Heart right ventricle (tissue), 16 donors: ENCODE results near the gene ONECUT2. TPM values are rescaled to one million over a fixed set of nuclear protein-coding genes. Genes with fewer than 3 reads are reported as not detected.

Experiments
- ATAC-seq, 8 donors: fragments of 200-7000 bp; cut with Tn5 transposase; one replicate each; pipeline ENCODE4 v1.9.1; 2020; ENCODE audit warnings: mild to moderate bottlenecking in 8 of 8, moderate library complexity in 8 of 8, moderate number of reproducible peaks in 1 of 8
- DNase-seq, 2 donors: peaks; one replicate each; pipeline ENCODE4 v3.0.0-alpha.2; 2020
- H3K27ac ChIP-seq, 10 donors: fragments of 200-600 bp; sonication (generic) in 2 of 10; one replicate each; pipeline versions ENCODE4 v1.5.0 to v1.8.0; 2020 to 2022; ENCODE audit warnings: mild to moderate bottlenecking in 3 of 10
- H3K27me3 ChIP-seq, 7 donors: fragments of 200-600 bp; one replicate each; pipeline ENCODE4 v1.8.0; 2021 to 2022; ENCODE audit warnings: mild to moderate bottlenecking in 2 of 7
- H3K36me3 ChIP-seq, 9 donors: fragments of 200-600 bp; sonication (generic) in 1 of 9; one replicate each; pipeline versions ENCODE4 v1.5.0 to v1.8.0; 2020 to 2022; ENCODE audit warnings: mild to moderate bottlenecking in 2 of 9
- H3K4me1 ChIP-seq, 9 donors: fragments of 200-600 bp; sonication (generic) in 1 of 9; one replicate each; pipeline versions ENCODE4 v1.5.0 to v1.8.0; 2020 to 2022; ENCODE audit warnings: mild to moderate bottlenecking in 4 of 9
- H3K4me3 ChIP-seq, 10 donors: fragments of 200-600 bp; sonication (generic) in 2 of 10; one replicate each; pipeline versions ENCODE4 v1.5.0 to v1.8.0; 2020 to 2022; ENCODE audit warnings: mild to moderate bottlenecking in 7 of 10, moderate library complexity in 2 of 10
- H3K9me3 ChIP-seq, 11 donors: fragments of 200-600 bp in 10 of 11; sonication (generic) in 2 of 11; one replicate each; pipeline versions ENCODE4 v1.5.0 to v1.8.0; 2013 to 2022; ENCODE audit warnings: mild to moderate bottlenecking in 2 of 11, control low read depth in 1 of 11, moderate library complexity in 1 of 11
- CTCF ChIP-seq, 9 donors: fragments of 200-600 bp; sonication (generic) in 2 of 9; IDR thresholded peaks; one replicate each; pipeline versions ENCODE4 v1.5.0 to v1.8.0; 2021 to 2022; ENCODE audit warnings: antibody characterized with exemption in 9 of 9, mild to moderate bottlenecking in 5 of 9, moderate library complexity in 1 of 9
- WGBS, 2 donors: extraction: QIAGEN DNeasy Blood & Tissue Kit; methylation state at CpG; one replicate each; pipeline ENCODE4 v1.1.7; 2013; ENCODE audit warnings: inconsistent platforms in 1 of 2; 5-methylcytosine and 5-hydroxymethylcytosine counted together
- intact Hi-C, 10 donors: fragments of 100-400 bp; cut with DNase I; formaldehyde crosslinking; loops; one replicate each; pipeline versions ENCODE4 v1.11.1 to v1.14.2; 2022
- polyA plus RNA-seq, 2 donors: library from polyadenylated mRNA; stranded (reverse); fragments of 200-250 nt; gene quantifications; one replicate each; pipeline ENCODE4 v1.2.3, GENCODE V29; 2013
- total RNA-seq, 10 donors: library from RNA; stranded (reverse); fragmentation: NEBNext Ultra II Directional in 3 of 10; extraction: Animal tissue kit (Norgen Biotek cat#: 25700) in 3 of 10; gene quantifications; one replicate each; pipeline versions ENCODE4 v1.2.1 to v1.2.4, GENCODE V29; 2021 to 2023
- donor health status: Arrhythmogenic right ventricular cardiomyopathy.
- donor health status: ischemic (EF 13 %, LVEDD 7.1; RV severe dilation, severe dysfunction).
- donor health status: healthy with polysubstance abuse.
- donor health status: DM: no; HTN: yes; CAD: no.
- donor health status: DM: no; HTN: no; CAD: no.
- donor health status: ischemic (EF 25% LVEDD 6.9; RV normal size, moderate dysfunction).
- donor health status: ischemic (EF 25% LVEDD 5.7; RV mildly dilated, moderate dysfunction).
- donor health status: healthy.
- donor health status: DM: yes; HTN: yes; CAD: no.
- donor health status: Ischemic cardiomyopathy.
- donor health status: ischemic (EF 35%, LVEDD 5.7; RV mildly dilated, moderate dysfunction).
- donor health status: nonischemic (EF 11% LVEDD 7.7; RV severe dilation, severe dysfunction).
- donor health status: DM: yes; HTN: yes; CAD: no.
- donor health status: PGD.
- donor health status: ischemic (EF 29% LVEDD 5.4; RV normal size, mild dysfunction).
- donor health status: nonischemic (EF 23%, LVEDD 6.1; RV moderate dilation, normal function).

ONECUT2 gene
- total and polyA plus RNA-seq, 12 donors, result under 0.01 to 0.53 (median 0.09) TPM; not detected in 3

- 83% methylated on average over 4 of the region's 4 CpGs for WGBS, 2 donors
- intact Hi-C loops, result no loop called here
- Histone ChIP-seq H3K4me1 (peaks cover 0 to 23% (median 5%) of the 10 kb centered on the region in 9 donors), H3K4me3 (no peak overlapping the region), H3K27me3 (peaks cover 37 to 98% (median 93%) of the 10 kb centered on the region in 7 donors), H3K9me3 (peaks cover 0 to 7% (median 3%) of the 10 kb centered on the region in 11 donors), H3K36me3 (no peaks in the 10 kb centered on the region), H3K27ac (no peak overlapping the region)
- no peak for ATAC-seq
- no peak for TF ChIP-seq CTCF (IDR thresholded peaks at IDR 0.05)
- no peak for DNase-seq
Observed at GRCh38 chr18:57426187-57426586, 9.0 kb upstream of the ONECUT2 start.

GRCh38 chr18:57427429-57428201 lies 7.6 kb upstream of the ONECUT2 start:
- 3 to 6% methylated on average over 77 to 80 of the region's 80 CpGs for WGBS, 2 donors
- DNase-seq, result no peak
- TF ChIP-seq CTCF (IDR thresholded peaks at IDR 0.05), result no peak
- ATAC-seq, result peak in 7 of 8 donors; percentile 59 to 77 (median 71)
- Histone ChIP-seq H3K27me3 (peaks cover 37 to 100% (median 95%) of the 10 kb centered on the region in 7 donors), H3K27ac (no peak overlapping the region), H3K9me3 (no peaks in the 10 kb centered on the region), H3K4me1 (peaks cover 0 to 23% (median 5%) of the 10 kb centered on the region in 9 donors), H3K4me3 (peak overlapping the region in 9 of 10 donors; percentile 20 to 44 (median 33)), H3K36me3 (no peaks in the 10 kb centered on the region)
- intact Hi-C loops, result no loop called here

GRCh38 chr18:57428221-57429150 lies 6.7 kb upstream of the ONECUT2 start:
- no peak for DNase-seq
- peak overlapping the region in 8 of 10 donors; percentile 20 to 44 (median 36) for H3K4me3 ChIP-seq
- peaks cover 46 to 100% (median 100%) of the 10 kb centered on the region in 7 donors for H3K27me3 ChIP-seq
- intact Hi-C loops, result no loop called here
- TF ChIP-seq CTCF (IDR thresholded peaks at IDR 0.05), result no peak
- peaks cover 0 to 23% (median 5%) of the 10 kb centered on the region in 9 donors for H3K4me1 ChIP-seq
- no peak overlapping the region for H3K27ac ChIP-seq
- 3 to 7% methylated on average over 99 of the region's 99 CpGs for WGBS, 2 donors
- no peaks in the 10 kb centered on the region for H3K9me3 ChIP-seq
- ATAC-seq, result peak in 3 of 8 donors; percentile 29 to 38 (median 34)
- H3K36me3 ChIP-seq, result no peaks in the 10 kb centered on the region
